Mucosa of rectum (tissue), 2 donors: ENCODE measurements around the gene MR1.

Experiments used
- H3K27ac ChIP-seq, 2 donors: one replicate each; pipeline ENCODE4 v1.7.0; 2013; ENCODE audit warnings: inconsistent platforms in 2 of 2, low read depth in 2 of 2, low read length in 2 of 2
- H3K27me3 ChIP-seq, 2 donors: one replicate each; pipeline ENCODE4 v1.7.0; 2013; ENCODE audit warnings: low read length in 2 of 2; ENCODE audit not compliant: control insufficient read depth in 2 of 2, insufficient read depth in 2 of 2
- H3K36me3 ChIP-seq, 2 donors: one replicate each; pipeline ENCODE4 v1.7.0; 2013; ENCODE audit warnings: low read length in 2 of 2; ENCODE audit not compliant: control insufficient read depth in 2 of 2, insufficient read depth in 2 of 2
- H3K4me1 ChIP-seq, 2 donors: one replicate each; pipeline ENCODE4 v1.7.0; 2013; ENCODE audit warnings: low read length in 2 of 2, mild to moderate bottlenecking in 1 of 2; ENCODE audit not compliant: control insufficient read depth in 2 of 2, insufficient read depth in 2 of 2
- H3K4me3 ChIP-seq, 2 donors: one replicate each; pipeline ENCODE4 v1.7.0; 2013; ENCODE audit warnings: low read length in 2 of 2
- H3K9ac ChIP-seq, 2 donors: one replicate each; pipeline ENCODE4 v1.7.0; 2013; ENCODE audit warnings: low read length in 2 of 2, low read depth in 1 of 2, mild to moderate bottlenecking in 1 of 2
- H3K9me3 ChIP-seq, 2 donors: one replicate each; pipeline ENCODE4 v1.7.0; 2013; ENCODE audit warnings: low read length in 2 of 2; ENCODE audit not compliant: control insufficient read depth in 2 of 2
- donor health status: healthy.
- donor health status: Normal muscosa, but diverticular disease.

MR1 gene

DNA sequence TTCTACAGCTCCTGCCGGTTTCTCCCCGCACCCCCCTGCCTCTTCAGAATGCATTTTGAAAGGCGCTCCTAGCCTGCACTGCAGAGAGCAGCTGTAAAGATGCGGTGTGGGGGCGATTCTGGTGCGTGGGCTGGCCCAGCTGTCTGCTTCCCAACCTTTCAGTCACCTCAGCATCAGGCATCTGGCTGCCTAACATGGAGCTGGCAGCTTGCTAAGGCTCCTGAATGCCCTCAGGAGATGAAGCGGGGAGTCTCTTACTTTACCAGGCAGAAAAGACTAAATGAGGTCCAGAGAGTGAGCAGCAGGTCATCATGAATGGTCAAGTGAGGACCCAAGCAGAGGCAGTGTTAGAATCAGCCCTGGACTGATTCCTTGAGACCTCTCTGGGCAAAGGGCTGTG is 63.5 kb downstream of the MR1 start:
- Histone ChIP-seq H3K4me3 (no peak overlapping the region), H3K27me3 (no peaks in the 10 kb centered on the region), H3K9ac (no peak overlapping the region), H3K9me3 (no peaks in the 10 kb centered on the region), H3K4me1 (peaks cover 3 to 26% of the 10 kb centered on the region in 2 donors), H3K36me3 (no peaks in the 10 kb centered on the region), H3K27ac (peak overlapping the region in 1 of 2 donors; percentile 26)

DNA sequence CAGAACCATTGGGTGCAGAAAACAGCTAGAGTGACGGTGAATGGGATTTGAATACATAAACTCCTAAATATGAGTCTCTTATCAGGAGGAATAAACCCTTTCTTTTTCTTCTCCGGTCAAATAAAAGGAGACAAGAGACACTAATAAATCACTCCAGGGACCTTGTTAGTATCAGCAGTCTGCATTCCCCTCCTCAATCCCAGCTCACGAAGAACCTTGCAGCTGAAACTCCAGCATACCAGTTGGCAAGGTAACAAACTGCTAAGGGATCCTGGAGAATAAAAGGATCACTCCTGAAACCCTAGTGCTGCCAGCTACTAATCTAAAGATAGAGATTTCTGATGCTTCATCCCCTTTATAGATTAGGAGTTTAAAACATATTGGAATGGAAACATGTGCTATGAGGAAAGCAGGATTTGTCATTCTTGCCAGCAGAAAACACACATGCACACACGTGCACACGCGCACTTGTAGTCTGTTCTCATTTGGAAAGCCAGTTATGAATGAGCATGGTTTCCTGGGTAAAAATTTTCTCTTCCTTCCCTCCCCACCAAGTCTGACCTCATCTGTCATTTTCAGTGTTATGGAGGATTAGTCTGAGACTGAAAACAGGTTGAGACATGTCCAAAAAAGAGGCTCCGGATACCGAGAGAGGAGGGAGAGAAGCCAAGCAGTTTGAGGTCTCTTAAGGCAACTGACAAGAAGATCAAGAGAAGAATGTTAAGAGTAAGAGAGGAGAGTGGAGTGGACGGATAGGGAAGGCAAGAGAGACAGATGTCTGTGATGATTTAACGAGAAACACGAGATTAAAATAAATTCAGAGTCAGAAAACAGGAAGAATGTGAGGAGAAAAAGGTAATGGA is 65.6 kb downstream of the MR1 start:
- Histone ChIP-seq H3K4me3 (no peak overlapping the region), H3K27ac (no peak overlapping the region), H3K36me3 (no peaks in the 10 kb centered on the region), H3K27me3 (no peaks in the 10 kb centered on the region), H3K4me1 (peaks cover 7 to 24% of the 10 kb centered on the region in 2 donors), H3K9ac (no peak overlapping the region), H3K9me3 (no peaks in the 10 kb centered on the region)

- Histone ChIP-seq H3K4me3 (no peak overlapping the region), H3K27ac (no peak overlapping the region), H3K4me1 (peaks cover 9 to 27% of the 10 kb centered on the region in 2 donors), H3K9ac (no peak overlapping the region), H3K27me3 (no peaks in the 10 kb centered on the region), H3K36me3 (no peaks in the 10 kb centered on the region), H3K9me3 (no peaks in the 10 kb centered on the region)
These were observed 66.5 kb downstream of the MR1 start for GRCh38 chr1:181100015-181100905.

DNA sequence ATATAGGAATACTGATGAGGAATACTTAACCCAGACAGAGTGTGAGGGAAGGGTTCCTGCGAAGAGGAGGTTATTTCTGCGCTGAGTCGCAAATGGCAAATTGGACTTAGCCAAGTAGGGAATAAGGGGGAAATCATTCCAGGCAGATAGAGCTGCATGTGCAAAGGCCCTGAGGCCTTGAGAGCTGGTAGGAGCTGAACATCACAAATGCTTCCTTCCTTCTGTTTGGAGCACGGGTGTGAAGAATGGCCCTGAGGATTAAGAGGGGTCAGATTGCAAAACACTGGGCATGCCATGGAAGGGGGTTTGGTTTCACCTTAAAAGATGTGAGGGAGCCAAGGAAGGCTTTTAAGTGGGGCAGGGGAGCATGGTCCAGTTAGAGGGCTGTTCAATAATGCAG is 67.2 kb downstream of the MR1 start:
- no peak overlapping the region for H3K4me3 ChIP-seq
- no peaks in the 10 kb centered on the region for H3K36me3 ChIP-seq
- H3K9me3 ChIP-seq = no peaks in the 10 kb centered on the region
- H3K27me3 ChIP-seq = no peaks in the 10 kb centered on the region
- H3K27ac ChIP-seq = no peak overlapping the region
- H3K9ac ChIP-seq = no peak overlapping the region
- peaks cover 12 to 27% of the 10 kb centered on the region in 2 donors for H3K4me1 ChIP-seq

GRCh38 chr1:181101581-181102226 is 67.9 kb downstream of the MR1 start:
- Histone ChIP-seq H3K9me3 (no peaks in the 10 kb centered on the region), H3K27ac (no peak overlapping the region), H3K4me3 (no peak overlapping the region), H3K4me1 (peaks cover 15 to 27% of the 10 kb centered on the region in 2 donors), H3K27me3 (no peaks in the 10 kb centered on the region), H3K36me3 (no peaks in the 10 kb centered on the region), H3K9ac (no peak overlapping the region)

DNA sequence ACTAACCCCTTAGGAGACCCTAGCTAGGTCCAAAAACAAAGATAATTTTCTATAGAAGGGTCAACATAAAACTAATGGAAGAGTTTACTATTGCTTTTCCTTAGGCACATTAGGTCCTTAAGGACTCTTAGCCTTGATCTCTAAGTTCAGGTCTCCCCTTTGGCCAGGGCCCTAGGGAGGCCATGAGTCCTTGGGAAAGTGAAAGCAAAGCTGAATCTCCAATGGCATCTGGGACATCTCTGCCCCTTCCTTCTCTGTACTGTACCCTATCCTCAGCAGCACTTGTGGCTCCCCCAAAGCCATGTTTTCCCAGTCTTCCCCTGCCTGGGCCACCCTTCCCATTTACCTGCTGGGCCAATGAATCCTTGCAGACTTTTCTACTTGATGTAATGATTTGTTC is 69.1 kb downstream of the MR1 start:
- no peaks in the 10 kb centered on the region for H3K9me3 ChIP-seq
- H3K4me3 ChIP-seq = no peak overlapping the region
- no peak overlapping the region for H3K27ac ChIP-seq
- no peaks in the 10 kb centered on the region for H3K36me3 ChIP-seq
- peaks cover 15 to 24% of the 10 kb centered on the region in 2 donors for H3K4me1 ChIP-seq
- H3K27me3 ChIP-seq = no peaks in the 10 kb centered on the region
- no peak overlapping the region for H3K9ac ChIP-seq

- no peaks in the 10 kb centered on the region for H3K27me3 ChIP-seq
- H3K4me1 ChIP-seq = peaks cover 15 to 25% of the 10 kb centered on the region in 2 donors
- no peak overlapping the region for H3K27ac ChIP-seq
These were observed 69.6 kb downstream of the MR1 start for GRCh38 chr1:181103399-181103798.

DNA sequence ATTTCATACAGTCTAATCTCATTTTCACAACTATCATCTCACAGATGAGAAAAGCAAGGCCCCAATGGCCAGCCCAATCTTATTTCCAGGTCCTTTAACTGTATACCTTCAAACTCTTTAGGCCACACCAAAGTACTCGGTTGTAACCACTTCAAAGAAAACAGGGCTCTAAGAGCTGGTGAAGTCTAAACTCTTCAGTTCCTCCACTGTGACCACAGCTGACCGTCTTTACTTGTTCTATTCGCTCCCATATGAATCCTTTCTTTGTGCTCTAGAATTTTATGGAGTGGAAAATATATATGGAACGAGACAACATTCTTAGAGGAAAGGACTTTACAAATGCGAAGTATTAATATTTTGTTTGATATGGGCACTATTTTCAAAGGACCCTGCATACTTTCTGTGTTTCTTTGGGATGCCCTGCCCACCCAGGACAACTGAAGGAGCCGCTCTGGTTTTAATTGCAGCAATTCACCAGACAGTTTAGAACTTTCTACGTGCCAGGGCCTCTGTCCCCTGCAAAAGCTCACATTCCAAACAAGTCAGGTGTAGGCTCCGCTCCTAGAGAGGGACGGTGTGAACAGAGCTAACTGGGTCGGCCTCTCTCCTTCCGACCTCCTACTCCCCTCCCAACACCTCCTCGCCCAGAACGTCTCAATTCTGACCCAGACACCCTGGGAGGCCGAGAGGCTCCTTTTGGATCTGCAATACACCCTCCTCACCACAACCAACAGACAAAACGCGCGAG is 70.4 kb downstream of the MR1 start:
- Histone ChIP-seq H3K4me1 (peaks cover 15 to 27% of the 10 kb centered on the region in 2 donors), H3K27me3 (no peaks in the 10 kb centered on the region), H3K27ac (peak overlapping the region; percentile 80 to 86), H3K36me3 (no peaks in the 10 kb centered on the region), H3K9me3 (no peaks in the 10 kb centered on the region), H3K9ac (peak overlapping the region; percentile 69 to 94), H3K4me3 (peak overlapping the region; percentile 76)

More at GRCh38 chr1:181103399-181103798, 69.6 kb downstream of the MR1 start:
- no peaks in the 10 kb centered on the region for H3K9me3 ChIP-seq
- no peak overlapping the region for H3K4me3 ChIP-seq
- H3K36me3 ChIP-seq = no peaks in the 10 kb centered on the region
- no peak overlapping the region for H3K9ac ChIP-seq

- peaks cover 15 to 22% of the 10 kb centered on the region in 2 donors for H3K4me1 ChIP-seq
- peak overlapping the region; percentile 69 to 94 for H3K9ac ChIP-seq
- H3K4me3 ChIP-seq = peak overlapping the region; percentile 76
- peak overlapping the region; percentile 80 to 86 for H3K27ac ChIP-seq
- H3K9me3 ChIP-seq = no peaks in the 10 kb centered on the region
- no peaks in the 10 kb centered on the region for H3K27me3 ChIP-seq
- H3K36me3 ChIP-seq = no peaks in the 10 kb centered on the region
These were observed 71.0 kb downstream of the MR1 start for GRCh38 chr1:181104790-181105133.
